ENCODE measurements around the gene ENDOV.

DNA sequence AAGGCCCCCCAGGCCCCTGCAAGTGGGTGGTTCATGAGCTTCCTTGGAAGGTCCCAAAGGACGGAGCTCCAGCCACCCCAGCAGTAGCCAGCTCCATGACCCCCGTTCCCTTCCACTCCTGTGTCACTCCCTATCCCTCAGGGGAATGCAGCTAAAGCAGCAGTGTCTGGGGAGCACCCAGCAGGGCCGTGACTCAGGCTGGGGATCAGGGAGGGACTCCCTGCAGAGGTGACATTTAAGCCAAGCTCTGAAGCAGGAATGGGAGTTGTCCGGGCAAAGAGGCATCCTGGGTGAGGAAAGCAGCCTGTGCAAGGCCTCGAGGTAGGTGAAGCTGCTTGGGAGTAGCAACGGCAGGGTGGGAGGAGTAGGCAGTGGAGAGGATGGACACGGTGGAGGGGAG, 72.5 kb downstream of the ENDOV start:
- TF ChIP-seq, protein P1, sequence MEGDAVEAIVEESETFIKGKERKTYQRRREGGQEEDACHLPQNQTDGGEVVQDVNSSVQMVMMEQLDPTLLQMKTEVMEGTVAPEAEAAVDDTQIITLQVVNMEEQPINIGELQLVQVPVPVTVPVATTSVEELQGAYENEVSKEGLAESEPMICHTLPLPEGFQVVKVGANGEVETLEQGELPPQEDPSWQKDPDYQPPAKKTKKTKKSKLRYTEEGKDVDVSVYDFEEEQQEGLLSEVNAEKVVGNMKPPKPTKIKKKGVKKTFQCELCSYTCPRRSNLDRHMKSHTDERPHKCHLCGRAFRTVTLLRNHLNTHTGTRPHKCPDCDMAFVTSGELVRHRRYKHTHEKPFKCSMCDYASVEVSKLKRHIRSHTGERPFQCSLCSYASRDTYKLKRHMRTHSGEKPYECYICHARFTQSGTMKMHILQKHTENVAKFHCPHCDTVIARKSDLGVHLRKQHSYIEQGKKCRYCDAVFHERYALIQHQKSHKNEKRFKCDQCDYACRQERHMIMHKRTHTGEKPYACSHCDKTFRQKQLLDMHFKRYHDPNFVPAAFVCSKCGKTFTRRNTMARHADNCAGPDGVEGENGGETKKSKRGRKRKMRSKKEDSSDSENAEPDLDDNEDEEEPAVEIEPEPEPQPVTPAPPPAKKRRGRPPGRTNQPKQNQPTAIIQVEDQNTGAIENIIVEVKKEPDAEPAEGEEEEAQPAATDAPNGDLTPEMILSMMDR (IDR thresholded peaks at IDR 0.05): no peak
- TF ChIP-seq POLR2AphosphoS5 (IDR thresholded peaks at IDR 0.05): no peak

Data from suprapubic skin (tissue), 3 donors.